Measurements from ENCODE around the gene ELP5.

Gene ELP5

DNA sequence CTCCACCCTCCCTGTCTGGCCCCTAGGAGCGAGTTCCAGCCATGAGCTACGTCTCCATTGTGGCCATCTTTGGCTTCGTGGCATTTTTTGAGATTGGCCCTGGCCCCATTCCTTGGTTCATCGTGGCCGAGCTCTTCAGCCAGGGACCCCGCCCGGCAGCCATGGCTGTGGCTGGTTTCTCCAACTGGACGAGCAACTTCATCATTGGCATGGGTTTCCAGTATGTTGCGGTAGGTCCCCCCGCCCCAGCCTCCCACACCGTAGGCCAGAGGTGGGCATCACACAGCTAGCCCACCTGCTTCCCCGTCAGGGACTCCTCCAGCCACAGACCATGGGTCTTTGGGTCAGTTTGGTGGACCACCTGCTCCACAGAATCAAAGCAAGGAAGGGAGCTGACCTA is 33.7 kb downstream of the ELP5 start:
- Histone ChIP-seq H3K4me3 (ENCODE audit: low read length) (no peak overlapping the region), H3K27ac (ENCODE audit: low read length) (no peak overlapping the region), H3K9me3 (ENCODE audit: insufficient read depth, low read length) (no peaks in the 10 kb centered on the region), H2AFZ (ENCODE audit: low read depth, low read length) (no peak overlapping the region), H3K36me3 (replicated peaks; ENCODE audit: low read depth, low read length) (no peaks in the 10 kb centered on the region), H3K79me2 (ENCODE audit: low read length) (no peaks in the 10 kb centered on the region), H3K27me3 (ENCODE audit: low read depth, low read length) (no peaks in the 10 kb centered on the region), H3K4me2 (ENCODE audit: low read length) (no peak overlapping the region), H4K20me1 (ENCODE audit: insufficient read depth, low read length) (no peaks in the 10 kb centered on the region), H3K9ac (ENCODE audit: low read length) (no peak overlapping the region), H3K4me1 (ENCODE audit: low read length) (peaks cover 11% of the 10 kb centered on the region)
- no peak for TF ChIP-seq EZH2phosphoT487 (IDR thresholded peaks at IDR 0.05; ENCODE audit: low read depth)
- TF ChIP-seq, protein P1, sequence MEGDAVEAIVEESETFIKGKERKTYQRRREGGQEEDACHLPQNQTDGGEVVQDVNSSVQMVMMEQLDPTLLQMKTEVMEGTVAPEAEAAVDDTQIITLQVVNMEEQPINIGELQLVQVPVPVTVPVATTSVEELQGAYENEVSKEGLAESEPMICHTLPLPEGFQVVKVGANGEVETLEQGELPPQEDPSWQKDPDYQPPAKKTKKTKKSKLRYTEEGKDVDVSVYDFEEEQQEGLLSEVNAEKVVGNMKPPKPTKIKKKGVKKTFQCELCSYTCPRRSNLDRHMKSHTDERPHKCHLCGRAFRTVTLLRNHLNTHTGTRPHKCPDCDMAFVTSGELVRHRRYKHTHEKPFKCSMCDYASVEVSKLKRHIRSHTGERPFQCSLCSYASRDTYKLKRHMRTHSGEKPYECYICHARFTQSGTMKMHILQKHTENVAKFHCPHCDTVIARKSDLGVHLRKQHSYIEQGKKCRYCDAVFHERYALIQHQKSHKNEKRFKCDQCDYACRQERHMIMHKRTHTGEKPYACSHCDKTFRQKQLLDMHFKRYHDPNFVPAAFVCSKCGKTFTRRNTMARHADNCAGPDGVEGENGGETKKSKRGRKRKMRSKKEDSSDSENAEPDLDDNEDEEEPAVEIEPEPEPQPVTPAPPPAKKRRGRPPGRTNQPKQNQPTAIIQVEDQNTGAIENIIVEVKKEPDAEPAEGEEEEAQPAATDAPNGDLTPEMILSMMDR (IDR thresholded peaks at IDR 0.05; ENCODE audit: low read depth, low read length): no peak

DNA sequence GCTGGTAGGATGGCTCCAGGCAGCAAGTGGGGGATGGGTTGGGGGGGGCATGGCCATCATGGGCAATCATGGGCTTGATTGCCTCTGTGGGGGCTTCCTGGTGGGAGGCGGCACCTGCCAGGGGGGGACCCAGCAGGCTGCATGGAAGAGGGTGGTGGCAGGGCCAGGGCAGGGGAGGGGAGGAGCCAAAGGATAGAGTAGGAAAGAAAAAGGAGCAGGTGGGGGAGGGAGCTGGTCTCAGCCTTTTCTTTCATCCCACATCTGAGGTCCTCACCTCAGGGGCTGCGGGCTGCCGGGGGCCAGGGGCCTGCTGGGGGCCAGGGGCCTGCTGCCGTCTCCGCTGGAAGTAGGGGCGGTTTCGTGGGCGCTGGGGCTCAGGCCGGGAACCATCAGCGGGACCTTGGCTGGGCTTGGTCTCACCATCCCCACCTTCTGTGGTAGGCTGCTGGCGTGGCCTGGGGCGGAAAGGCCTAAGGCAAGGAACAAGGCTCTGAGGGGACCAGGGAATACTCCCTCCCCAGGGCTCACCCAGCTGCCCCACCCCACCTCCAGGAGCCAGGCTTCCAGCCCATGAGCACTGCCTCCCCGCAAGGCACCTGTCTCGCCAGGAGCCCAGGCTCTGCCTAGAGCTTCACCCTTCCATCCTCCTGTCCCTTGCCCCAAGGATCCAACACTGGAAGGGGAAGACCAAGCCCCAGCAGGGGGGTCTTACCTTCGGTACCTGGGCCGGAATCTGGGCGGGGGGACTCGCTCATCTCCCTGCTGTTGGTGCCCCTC is 37.4 kb downstream of the ELP5 start:
- no peaks in the 10 kb centered on the region for H3K36me3 ChIP-seq (replicated peaks; ENCODE audit: low read depth, low read length)
- H3K9me3 ChIP-seq (ENCODE audit: insufficient read depth, low read length): no peaks in the 10 kb centered on the region
- H3K79me2 ChIP-seq (ENCODE audit: low read length): no peaks in the 10 kb centered on the region
- H3K4me3 ChIP-seq (ENCODE audit: low read length): no peak overlapping the region
- H3K9ac ChIP-seq (ENCODE audit: low read length): no peak overlapping the region
- no peak overlapping the region for H3K4me2 ChIP-seq (ENCODE audit: low read length)
- H3K27ac ChIP-seq (ENCODE audit: low read length): no peak overlapping the region
- H3K4me1 ChIP-seq (ENCODE audit: low read length): no peaks in the 10 kb centered on the region
- H2AFZ ChIP-seq (ENCODE audit: low read depth, low read length): no peak overlapping the region
- H4K20me1 ChIP-seq (ENCODE audit: insufficient read depth, low read length): no peaks in the 10 kb centered on the region
- TF ChIP-seq EZH2phosphoT487 (IDR thresholded peaks at IDR 0.05; ENCODE audit: low read depth): no peak
- TF ChIP-seq, protein P1 (IDR thresholded peaks at IDR 0.05; ENCODE audit: low read depth, low read length): no peak
- no peaks in the 10 kb centered on the region for H3K27me3 ChIP-seq (ENCODE audit: low read depth, low read length)

DNA sequence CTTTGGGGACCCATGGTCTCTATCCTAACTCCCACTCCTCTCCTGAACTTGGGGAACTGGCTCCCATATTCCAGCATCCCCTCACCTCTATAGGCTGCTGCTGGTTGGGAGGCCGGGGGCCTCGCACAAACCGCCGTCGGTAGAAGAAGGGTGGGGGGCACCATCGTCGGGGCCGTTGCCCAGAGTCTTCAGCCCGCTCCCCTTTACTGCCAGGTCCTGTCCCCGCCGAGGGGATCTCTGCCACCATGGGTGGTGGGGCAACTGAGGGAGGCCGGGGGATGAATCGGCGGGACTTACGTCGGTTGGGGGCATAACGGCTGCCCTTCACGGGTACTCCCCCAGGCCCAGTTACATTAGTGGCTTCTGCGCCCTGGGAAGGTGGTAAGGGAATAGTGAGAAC is 38.2 kb downstream of the ELP5 start:
- Histone ChIP-seq H3K27ac (ENCODE audit: low read length) (no peak overlapping the region), H3K79me2 (ENCODE audit: low read length) (no peaks in the 10 kb centered on the region), H3K27me3 (ENCODE audit: low read depth, low read length) (no peaks in the 10 kb centered on the region), H4K20me1 (ENCODE audit: insufficient read depth, low read length) (no peaks in the 10 kb centered on the region), H2AFZ (ENCODE audit: low read depth, low read length) (no peak overlapping the region), H3K4me3 (ENCODE audit: low read length) (no peak overlapping the region), H3K9ac (ENCODE audit: low read length) (no peak overlapping the region), H3K36me3 (replicated peaks; ENCODE audit: low read depth, low read length) (no peaks in the 10 kb centered on the region), H3K4me1 (ENCODE audit: low read length) (no peaks in the 10 kb centered on the region), H3K4me2 (ENCODE audit: low read length) (no peak overlapping the region), H3K9me3 (ENCODE audit: insufficient read depth, low read length) (no peaks in the 10 kb centered on the region)
- TF ChIP-seq EZH2phosphoT487 (IDR thresholded peaks at IDR 0.05; ENCODE audit: low read depth): no peak
- TF ChIP-seq, protein P1 (IDR thresholded peaks at IDR 0.05; ENCODE audit: low read depth, low read length): no peak

DNA sequence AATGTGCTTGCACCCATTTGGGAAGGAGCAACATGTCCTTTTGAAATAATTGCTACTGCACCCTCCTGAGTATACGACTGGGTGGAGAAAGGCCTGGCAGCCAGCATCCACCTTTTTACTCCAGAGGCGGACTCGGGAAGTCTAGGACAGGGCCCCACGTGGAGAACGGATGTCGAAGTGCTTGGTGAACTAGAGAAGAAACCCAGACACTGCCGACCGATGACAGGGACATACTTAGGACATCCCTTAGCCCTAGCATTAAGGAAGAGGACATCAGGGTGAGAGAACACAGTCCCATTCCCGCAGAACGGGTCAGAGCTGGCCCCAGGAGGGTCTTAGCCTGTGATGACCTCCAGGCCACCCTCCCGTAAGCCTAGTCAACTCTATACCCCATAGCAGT is 38.7 kb downstream of the ELP5 start:
- Histone ChIP-seq H3K4me3 (ENCODE audit: low read length) (no peak overlapping the region), H3K27ac (ENCODE audit: low read length) (no peak overlapping the region), H3K27me3 (ENCODE audit: low read depth, low read length) (no peaks in the 10 kb centered on the region), H4K20me1 (ENCODE audit: insufficient read depth, low read length) (no peaks in the 10 kb centered on the region), H3K79me2 (ENCODE audit: low read length) (no peaks in the 10 kb centered on the region), H3K9me3 (ENCODE audit: insufficient read depth, low read length) (no peaks in the 10 kb centered on the region), H3K36me3 (replicated peaks; ENCODE audit: low read depth, low read length) (no peaks in the 10 kb centered on the region), H3K4me1 (ENCODE audit: low read length) (no peaks in the 10 kb centered on the region), H3K4me2 (ENCODE audit: low read length) (no peak overlapping the region), H3K9ac (ENCODE audit: low read length) (no peak overlapping the region), H2AFZ (ENCODE audit: low read depth, low read length) (no peak overlapping the region)
- no peak for TF ChIP-seq EZH2phosphoT487 (IDR thresholded peaks at IDR 0.05; ENCODE audit: low read depth)
- TF ChIP-seq, protein P1 (IDR thresholded peaks at IDR 0.05; ENCODE audit: low read depth, low read length): no peak
